MM.1S (cell line): ENCODE measurements around the gene CARMIL1.

ENCODE experiments used
- EZH2 ChIP-seq: fragments of 300-600 bp; sonication (generic); optimal IDR thresholded peaks from 2 replicates; pipeline ENCODE3; 2017; ENCODE audit warnings: low read depth, mild to moderate bottlenecking, antibody characterized with exemption, low read length, mixed read lengths
- EZH2phosphoT487 ChIP-seq: fragments of 300-600 bp; sonication (generic); IDR thresholded peaks from 2 replicates; pipeline ENCODE4 v1.6.1; 2018; ENCODE audit warnings: antibody characterized with exemption, low read length
- TF ChIP-seq, protein P1 (sequence below): fragments of 300-600 bp; sonication (generic); IDR thresholded peaks from 2 replicates; pipeline ENCODE4 v1.5.1; 2016; ENCODE audit warnings: antibody characterized with exemption, low read length, mixed read lengths

DNA sequence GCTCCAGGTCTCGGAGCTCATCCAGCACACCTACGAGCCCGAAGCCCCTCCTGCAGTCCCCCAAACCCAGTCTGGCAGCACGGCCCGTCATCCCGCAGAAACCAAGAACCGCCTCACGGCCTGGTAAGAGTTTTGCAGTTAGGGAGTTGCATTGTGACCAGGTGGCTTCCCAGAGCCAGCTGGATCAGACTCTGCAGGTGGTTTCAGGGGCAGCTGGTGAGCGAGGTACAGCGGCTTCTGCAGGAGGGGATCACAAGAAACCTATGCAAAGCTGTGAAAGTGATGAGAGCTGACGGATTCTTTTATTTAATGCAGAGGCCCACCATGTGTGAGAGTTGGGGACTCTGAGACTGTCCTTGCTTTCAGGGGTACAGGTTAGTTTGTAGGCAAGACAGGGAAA is 327.0 kb downstream of the CARMIL1 start:
- TF ChIP-seq, protein P1, sequence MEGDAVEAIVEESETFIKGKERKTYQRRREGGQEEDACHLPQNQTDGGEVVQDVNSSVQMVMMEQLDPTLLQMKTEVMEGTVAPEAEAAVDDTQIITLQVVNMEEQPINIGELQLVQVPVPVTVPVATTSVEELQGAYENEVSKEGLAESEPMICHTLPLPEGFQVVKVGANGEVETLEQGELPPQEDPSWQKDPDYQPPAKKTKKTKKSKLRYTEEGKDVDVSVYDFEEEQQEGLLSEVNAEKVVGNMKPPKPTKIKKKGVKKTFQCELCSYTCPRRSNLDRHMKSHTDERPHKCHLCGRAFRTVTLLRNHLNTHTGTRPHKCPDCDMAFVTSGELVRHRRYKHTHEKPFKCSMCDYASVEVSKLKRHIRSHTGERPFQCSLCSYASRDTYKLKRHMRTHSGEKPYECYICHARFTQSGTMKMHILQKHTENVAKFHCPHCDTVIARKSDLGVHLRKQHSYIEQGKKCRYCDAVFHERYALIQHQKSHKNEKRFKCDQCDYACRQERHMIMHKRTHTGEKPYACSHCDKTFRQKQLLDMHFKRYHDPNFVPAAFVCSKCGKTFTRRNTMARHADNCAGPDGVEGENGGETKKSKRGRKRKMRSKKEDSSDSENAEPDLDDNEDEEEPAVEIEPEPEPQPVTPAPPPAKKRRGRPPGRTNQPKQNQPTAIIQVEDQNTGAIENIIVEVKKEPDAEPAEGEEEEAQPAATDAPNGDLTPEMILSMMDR: no peak
- TF ChIP-seq EZH2phosphoT487: no peak
- no peak for TF ChIP-seq EZH2
